Activated CD8-positive, alpha-beta memory T cell treated with anti-CD3 and anti-CD28 coated beads for 1 hour (primary cell): ENCODE results near the gene EVI5.
"Not testable (repeated sequence)": the region's sequence is repeated elsewhere in the genome, so short reads cannot be mapped to it uniquely, and the experiment has no call there.

Source experiments
- DNase-seq, 2 donors: peaks; one replicate each; pipeline ENCODE4 v3.0.0-alpha.2; 2020; ENCODE audit warnings: low read depth in 1 of 2; ENCODE audit errors: extremely low read depth in 1 of 2

Gene EVI5

GRCh38 chr1:92792340-92792782 is 7.5 kb upstream of the EVI5 start:
- DNase-seq = no peak

- DNase-seq = no peak
These were observed 6.7 kb upstream of the EVI5 start for GRCh38 chr1:92791487-92792066.

GRCh38 chr1:92790867-92791266 is 6.0 kb upstream of the EVI5 start:
- no peak for DNase-seq

- no peak for DNase-seq
These were observed 5.2 kb upstream of the EVI5 start for GRCh38 chr1:92790081-92790480.

- no peak for DNase-seq
These were observed 1.4 kb upstream of the EVI5 start for GRCh38 chr1:92786111-92786901.

- no peak for DNase-seq
These were observed 778 bp downstream of the EVI5 start for GRCh38 chr1:92784021-92784638.

- DNase-seq = not testable (repeated sequence)
These were observed 1.4 kb downstream of the EVI5 start for GRCh38 chr1:92783550-92783949.

GRCh38 chr1:92778376-92778775 is 6.5 kb downstream of the EVI5 start:
- DNase-seq = no peak

GRCh38 chr1:92774407-92774806 is 10.5 kb downstream of the EVI5 start:
- DNase-seq = no peak

- not testable (repeated sequence) for DNase-seq
These were observed 11.2 kb downstream of the EVI5 start for GRCh38 chr1:92773749-92774148.

- no peak for DNase-seq
These were observed 15.1 kb downstream of the EVI5 start for GRCh38 chr1:92769856-92770255.

GRCh38 chr1:92768915-92769314 is 16.0 kb downstream of the EVI5 start:
- DNase-seq = no peak

GRCh38 chr1:92768296-92768695 is 16.6 kb downstream of the EVI5 start:
- no peak for DNase-seq

GRCh38 chr1:92764116-92764515 is 20.8 kb downstream of the EVI5 start:
- DNase-seq = no peak

- DNase-seq = no peak
These were observed 22.6 kb downstream of the EVI5 start for GRCh38 chr1:92762355-92762754.

- DNase-seq = no peak
These were observed 25.5 kb downstream of the EVI5 start for GRCh38 chr1:92759361-92759760.

GRCh38 chr1:92756537-92756936 is 28.4 kb downstream of the EVI5 start:
- DNase-seq = no peak

- no peak for DNase-seq
These were observed 29.1 kb downstream of the EVI5 start for GRCh38 chr1:92755541-92756461.

- no peak for DNase-seq
These were observed 30.2 kb downstream of the EVI5 start for GRCh38 chr1:92754719-92755050.

GRCh38 chr1:92754000-92754718 is 30.7 kb downstream of the EVI5 start:
- no peak for DNase-seq

GRCh38 chr1:92752719-92753118 is 32.2 kb downstream of the EVI5 start:
- DNase-seq = no peak
